GM18520 (cell line): Measurements from ENCODE around the gene CASS4.
"Not testable (repeated sequence)": the region's sequence is repeated elsewhere in the genome, so short reads cannot be mapped to it uniquely, and the experiment has no call there.

Source experiments
- ATAC-seq: cut with Tn5 transposase; IDR thresholded peaks from one replicate; pipeline ENCODE4 v1.9.1; 2021; ENCODE audit not compliant: unreplicated experiment

The CASS4 gene, protein sequence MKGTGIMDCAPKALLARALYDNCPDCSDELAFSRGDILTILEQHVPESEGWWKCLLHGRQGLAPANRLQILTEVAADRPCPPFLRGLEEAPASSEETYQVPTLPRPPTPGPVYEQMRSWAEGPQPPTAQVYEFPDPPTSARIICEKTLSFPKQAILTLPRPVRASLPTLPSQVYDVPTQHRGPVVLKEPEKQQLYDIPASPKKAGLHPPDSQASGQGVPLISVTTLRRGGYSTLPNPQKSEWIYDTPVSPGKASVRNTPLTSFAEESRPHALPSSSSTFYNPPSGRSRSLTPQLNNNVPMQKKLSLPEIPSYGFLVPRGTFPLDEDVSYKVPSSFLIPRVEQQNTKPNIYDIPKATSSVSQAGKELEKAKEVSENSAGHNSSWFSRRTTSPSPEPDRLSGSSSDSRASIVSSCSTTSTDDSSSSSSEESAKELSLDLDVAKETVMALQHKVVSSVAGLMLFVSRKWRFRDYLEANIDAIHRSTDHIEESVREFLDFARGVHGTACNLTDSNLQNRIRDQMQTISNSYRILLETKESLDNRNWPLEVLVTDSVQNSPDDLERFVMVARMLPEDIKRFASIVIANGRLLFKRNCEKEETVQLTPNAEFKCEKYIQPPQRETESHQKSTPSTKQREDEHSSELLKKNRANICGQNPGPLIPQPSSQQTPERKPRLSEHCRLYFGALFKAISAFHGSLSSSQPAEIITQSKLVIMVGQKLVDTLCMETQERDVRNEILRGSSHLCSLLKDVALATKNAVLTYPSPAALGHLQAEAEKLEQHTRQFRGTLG

GRCh38 chr20:56411759-56412472 is at the start of gene CASS4:
Gene CASS4, plus strand, starts transcription at chr20:56412260. Its CDS starts 199 bp downstream, at chr20:56412459.
- no peak for ATAC-seq

DNA sequence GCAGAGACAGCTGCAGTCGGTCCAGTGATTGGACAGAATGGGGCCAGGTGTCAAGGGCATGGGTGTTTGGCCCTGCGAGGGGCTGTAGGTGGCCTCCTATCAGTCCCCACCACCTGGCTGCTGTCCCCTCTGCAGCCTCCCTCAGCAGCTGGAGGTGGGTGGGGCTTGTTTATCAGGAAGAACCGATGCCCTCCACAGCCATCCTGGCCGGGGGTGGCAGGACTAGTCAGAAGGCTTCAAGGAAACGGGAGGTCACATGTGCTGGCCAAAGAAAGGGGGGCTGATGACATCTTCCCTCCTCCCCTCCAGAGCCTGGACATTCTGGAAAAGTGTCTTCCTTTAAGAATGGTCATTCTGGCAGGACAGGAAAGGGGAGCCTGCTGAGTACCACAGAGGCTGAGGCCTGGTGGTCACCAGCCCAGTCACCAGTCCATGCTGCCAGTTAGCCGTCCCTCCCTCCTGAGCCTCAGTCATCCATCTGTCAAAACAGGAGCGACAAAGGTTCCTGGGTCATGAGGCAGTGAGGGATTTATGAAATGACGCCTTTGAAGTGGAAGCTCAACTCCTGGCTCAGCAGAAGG is 49.1 kb upstream of the CASS4 start:
- ATAC-seq = no peak

DNA sequence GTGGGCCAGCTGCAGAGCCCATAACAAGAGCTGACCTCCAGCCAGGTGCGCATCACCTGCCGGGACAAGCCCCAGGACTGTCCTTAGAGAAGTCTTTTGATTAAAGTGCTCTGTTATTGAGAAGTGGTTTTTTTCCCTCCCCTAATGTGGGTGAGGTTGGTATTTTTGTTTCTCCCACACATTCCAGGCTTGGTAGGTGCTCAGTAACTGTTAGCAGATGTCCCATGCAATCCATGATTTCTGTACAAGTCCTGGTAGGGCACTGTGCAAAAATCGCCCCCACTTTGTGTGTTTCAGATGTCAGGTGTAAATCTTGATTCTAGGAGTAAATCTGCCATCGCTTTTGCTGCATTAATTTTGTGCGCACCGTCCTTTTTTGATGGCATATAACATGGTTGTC is 48.6 kb upstream of the CASS4 start:
- ATAC-seq = no peak

DNA sequence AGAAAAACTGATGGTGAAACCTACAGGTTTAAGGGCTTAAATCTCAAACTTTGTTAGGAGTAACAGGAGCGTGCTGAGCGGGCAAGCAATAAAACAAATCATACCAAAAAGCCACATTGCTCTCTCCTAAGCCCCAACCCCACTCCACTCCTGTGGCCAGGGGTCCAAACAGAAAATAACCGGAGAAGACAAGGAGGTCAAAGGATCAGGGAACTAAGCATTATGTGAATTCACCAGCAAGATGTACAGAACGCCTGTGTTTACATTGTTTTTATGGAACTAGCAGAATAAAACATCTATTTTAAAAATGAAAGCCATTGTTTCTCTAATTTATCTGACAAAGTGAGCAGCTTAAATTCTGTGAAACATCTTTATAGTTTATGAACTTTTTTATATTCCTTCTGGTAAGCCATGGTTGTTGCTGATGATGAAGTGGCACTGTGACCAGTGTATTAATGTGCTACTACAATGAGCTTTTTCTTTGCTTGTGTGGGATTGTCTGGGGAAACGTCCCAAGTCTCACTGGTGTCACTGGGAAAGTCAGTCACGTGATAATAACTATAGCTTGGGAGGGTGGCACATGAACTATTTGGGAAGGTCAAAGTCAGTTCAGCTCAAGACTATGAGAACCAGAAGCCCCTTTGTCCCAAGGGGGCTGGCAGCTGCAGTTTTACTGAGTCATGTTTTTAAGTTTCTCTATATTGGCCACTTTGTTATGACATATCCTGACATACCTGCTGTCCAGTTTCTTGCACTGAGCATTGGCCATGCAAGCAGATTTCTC is 43.5 kb upstream of the CASS4 start:
- no peak for ATAC-seq

- ATAC-seq = no peak
Measured at GRCh38 chr20:56369179-56369578, 42.9 kb upstream of the CASS4 start.

DNA sequence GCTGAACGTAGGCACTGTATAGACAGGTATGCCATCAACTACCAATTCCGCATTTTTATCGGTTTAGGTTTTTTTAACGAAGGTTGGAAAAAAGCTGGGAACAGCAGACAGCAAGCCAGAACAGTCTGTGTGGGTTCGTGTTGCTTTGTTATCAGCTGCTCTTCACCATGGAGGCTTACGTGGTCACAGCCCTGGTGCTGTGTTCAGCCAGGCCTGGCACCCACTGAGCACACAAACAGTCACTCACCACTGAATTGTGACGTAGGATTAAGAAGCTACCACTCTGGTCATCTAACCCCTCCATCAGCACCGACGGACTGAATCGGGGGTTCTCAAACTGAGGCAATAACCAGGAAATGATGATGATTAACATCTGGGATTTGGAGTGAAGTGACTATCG is 40.1 kb upstream of the CASS4 start:
- ATAC-seq = no peak

GRCh38 chr20:56372850-56373249 is 39.2 kb upstream of the CASS4 start:
- no peak for ATAC-seq

GRCh38 chr20:56373942-56374341 is 38.1 kb upstream of the CASS4 start:
- peak; percentile 78 for ATAC-seq

DNA sequence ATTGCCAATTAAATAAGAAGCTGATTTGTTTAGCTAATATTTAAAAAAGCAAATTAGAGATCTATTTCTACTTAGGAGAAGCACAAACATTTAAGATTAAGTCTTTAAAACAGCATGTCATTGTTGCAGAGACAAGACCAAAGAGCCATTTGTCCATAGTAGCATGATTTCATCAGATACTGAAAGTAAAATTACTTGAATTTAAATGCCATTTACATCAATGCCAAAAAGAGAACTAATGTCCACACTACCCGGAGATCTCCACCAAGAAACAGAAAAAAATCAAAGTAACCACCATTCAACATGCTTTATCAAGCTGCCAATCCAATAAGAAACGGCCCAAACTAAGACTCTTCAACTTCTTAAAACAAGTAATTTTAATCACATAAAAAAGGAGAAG is 35.7 kb upstream of the CASS4 start:
- ATAC-seq = no peak

DNA sequence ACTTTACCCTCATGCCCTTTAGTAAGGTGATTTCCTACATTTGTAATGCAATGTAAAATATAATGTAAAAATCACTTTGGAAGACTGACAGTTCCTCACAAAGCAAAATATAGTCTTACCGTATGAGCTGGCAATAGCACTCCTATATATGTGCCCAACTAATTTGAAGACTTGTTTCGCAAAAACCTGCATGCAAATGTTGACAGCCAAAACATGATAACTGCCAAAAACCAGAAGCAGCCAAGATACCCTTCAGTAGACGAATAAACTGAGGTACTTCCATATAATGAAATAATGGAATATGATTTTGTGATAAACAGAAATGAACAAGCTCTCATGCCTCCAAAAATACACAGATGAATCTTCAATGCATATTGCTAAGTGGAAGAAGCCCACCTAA is 33.7 kb upstream of the CASS4 start:
- no peak for ATAC-seq

GRCh38 chr20:56380375-56380774 is 31.7 kb upstream of the CASS4 start:
- ATAC-seq = no peak

DNA sequence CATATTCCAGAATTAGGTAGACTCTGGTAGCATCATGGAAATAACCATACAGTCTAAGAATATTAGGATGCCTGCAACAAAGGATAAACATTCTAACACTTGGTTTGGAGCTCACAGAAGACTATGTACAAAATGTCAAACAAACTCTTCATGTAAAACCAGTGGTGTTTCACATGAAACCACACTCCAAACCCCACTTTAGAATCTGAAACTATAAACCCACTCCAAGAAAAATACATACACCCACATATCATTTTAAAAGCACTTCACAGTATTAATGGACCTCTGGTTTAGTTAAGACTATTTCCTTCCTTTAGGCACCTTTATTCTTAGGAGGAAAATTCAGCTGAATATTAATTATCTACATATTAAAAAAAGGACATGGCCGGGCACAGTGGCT is 30.6 kb upstream of the CASS4 start:
- no peak for ATAC-seq

- no peak for ATAC-seq
Measured at GRCh38 chr20:56382696-56383095, 29.4 kb upstream of the CASS4 start.

DNA sequence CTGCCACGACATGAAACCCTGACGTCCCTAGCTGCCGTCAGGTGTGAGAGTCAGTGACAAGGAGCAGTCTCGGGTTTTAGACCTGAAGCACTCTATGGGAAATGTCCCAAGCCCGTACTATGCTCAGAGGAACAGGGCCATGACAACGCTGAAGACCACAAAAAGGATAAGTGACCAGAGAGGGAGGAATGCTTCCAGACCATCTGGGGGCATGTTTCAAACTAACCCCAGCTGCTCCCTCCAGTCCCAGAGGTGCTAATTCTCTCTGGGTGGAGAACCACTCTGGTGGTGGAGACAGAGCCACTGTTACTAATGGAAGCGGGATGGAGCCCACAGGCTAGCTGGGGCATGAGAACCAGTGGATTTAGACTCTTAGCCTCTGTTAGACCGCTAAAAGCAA is 28.7 kb upstream of the CASS4 start:
- no peak for ATAC-seq

DNA sequence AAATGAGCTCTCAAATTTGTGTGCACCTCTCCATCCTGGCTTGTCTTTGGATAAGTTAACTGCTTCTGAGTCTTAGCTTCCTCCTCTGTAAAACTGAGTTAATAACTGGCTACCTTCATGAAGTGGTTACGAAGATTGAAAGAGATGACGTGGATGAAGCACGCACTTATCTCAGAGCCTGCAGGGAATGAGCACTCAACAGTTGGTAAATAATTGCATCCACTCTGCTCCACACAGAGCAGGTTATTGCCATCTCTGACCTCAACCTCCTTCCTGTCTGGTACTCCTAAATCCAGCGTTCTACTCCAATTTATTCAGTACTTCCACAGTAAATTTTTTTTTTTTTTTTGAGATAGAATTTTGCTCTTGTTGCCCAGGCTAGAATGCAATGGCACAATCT is 26.9 kb upstream of the CASS4 start:
- ATAC-seq = no peak

DNA sequence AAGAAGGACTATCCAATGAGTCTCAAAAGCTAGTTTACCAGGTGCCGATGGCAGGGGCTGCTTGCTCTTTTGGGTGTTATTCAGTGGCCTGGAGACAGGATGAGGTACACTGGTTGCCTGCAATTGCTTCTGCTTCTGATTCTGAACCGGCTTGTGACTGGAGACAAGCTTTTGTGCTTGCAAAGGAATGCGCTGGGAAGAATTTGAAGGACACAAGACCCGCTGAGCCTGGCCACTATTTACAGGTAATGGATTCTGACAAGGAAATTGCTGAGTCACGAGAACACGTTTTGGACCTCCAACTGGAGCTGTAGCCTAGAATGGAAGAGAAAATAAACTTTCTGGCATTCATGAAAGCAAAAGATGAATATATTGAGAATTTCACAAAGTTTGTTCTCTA is 25.8 kb upstream of the CASS4 start:
- no peak for ATAC-seq

- ATAC-seq = no peak
Measured at GRCh38 chr20:56388882-56389281, 23.2 kb upstream of the CASS4 start.

- ATAC-seq = no peak
Measured at GRCh38 chr20:56389807-56390206, 22.3 kb upstream of the CASS4 start.

- ATAC-seq = not testable (repeated sequence)
Measured at GRCh38 chr20:56390396-56390795, 21.7 kb upstream of the CASS4 start.

DNA sequence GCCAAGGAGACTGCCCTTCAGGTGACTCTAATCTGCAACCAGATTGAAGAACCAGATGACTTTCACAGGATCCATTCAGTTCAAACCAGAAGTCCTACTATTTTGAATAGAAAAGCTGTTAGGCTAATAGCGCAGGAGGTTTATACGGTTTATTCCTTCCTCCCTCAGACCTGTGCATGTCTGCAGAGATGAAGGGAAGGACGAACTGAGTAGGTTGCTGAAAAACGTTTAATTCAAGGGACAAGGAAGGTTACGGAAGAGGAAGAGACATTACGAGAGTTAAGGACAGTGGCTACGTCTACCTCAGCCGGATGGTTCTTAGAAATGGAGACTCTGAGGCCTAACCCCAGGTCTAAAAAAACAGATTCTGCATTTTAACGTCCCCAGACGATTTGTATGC is 21.0 kb upstream of the CASS4 start:
- ATAC-seq = no peak
